Measurements from ENCODE around the gene CHPF. TPM values are rescaled to one million over a fixed set of nuclear protein-coding genes. Genes with fewer than 3 reads are reported as not detected.
A peak's percentile ranks its signal among the peaks of the same experiment; 100 is the strongest.

CHPF gene, protein sequence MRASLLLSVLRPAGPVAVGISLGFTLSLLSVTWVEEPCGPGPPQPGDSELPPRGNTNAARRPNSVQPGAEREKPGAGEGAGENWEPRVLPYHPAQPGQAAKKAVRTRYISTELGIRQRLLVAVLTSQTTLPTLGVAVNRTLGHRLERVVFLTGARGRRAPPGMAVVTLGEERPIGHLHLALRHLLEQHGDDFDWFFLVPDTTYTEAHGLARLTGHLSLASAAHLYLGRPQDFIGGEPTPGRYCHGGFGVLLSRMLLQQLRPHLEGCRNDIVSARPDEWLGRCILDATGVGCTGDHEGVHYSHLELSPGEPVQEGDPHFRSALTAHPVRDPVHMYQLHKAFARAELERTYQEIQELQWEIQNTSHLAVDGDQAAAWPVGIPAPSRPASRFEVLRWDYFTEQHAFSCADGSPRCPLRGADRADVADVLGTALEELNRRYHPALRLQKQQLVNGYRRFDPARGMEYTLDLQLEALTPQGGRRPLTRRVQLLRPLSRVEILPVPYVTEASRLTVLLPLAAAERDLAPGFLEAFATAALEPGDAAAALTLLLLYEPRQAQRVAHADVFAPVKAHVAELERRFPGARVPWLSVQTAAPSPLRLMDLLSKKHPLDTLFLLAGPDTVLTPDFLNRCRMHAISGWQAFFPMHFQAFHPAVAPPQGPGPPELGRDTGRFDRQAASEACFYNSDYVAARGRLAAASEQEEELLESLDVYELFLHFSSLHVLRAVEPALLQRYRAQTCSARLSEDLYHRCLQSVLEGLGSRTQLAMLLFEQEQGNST
- total RNA-seq (2014; rRNA removed; shearing (Covaris generic)): 139 and 161 TPM in 2 replicates

- DNase-seq (ENCODE audit: low spot score): peak; percentile 97
Measured at GRCh38 chr2:219543596-219544358, at the start of gene CHPF, which contains the start of gene TMEM198. Gene CHPF, minus strand, starts transcription at chr2:219543809. Its CDS starts 271 bp downstream, at chr2:219543538. Gene TMEM198, plus strand, starts transcription at chr2:219544028. Its CDS starts 700 bp downstream, at chr2:219544728.

DNA sequence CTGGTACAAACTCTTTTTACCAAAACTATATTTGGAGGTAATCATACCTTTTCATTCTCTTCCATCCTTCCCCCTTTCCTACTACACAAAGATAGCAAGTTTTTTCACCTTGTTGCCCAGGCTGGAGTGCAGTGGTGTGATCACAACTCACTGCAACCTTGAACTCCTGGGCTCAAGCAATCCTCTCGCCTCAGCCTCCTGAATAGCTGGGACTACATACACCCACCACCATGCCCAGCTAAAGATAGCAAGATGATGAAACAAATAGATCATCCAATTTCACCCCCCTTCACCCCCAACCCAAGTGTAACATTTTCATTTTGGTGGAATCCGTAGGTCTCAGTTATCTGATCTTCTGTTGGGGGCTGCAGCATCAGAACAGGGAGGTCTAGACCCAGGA, 49.5 kb upstream of the CHPF start:
- DNase-seq (ENCODE audit: low spot score): no peak

GRCh38 chr2:219592736-219593135, 49.1 kb upstream of the CHPF start:
- DNase-seq (ENCODE audit: low spot score): no peak

- DNase-seq (ENCODE audit: low spot score): no peak
Measured at GRCh38 chr2:219591091-219591490, 47.5 kb upstream of the CHPF start.

DNA sequence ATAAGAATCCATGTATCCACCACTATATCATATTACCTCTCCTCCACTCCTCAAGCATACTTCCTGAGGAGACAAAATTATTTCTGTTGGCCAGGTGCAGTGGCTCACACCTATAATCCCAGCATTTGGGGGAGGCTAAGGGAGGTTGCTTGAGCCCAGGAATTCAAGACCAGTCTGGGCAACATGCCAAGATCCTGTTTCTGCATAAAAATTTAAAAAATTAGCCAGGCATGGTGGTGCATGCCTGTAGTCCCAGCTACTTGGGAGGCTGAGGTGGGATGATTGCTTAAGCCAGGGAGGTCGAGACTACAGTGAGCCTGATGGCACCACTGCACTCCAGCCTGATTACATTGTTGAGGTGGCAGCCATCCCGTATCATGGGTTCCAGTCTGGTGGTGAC, 37.7 kb upstream of the CHPF start:
- no peak for DNase-seq (ENCODE audit: low spot score)

GRCh38 chr2:219578811-219579613, 35.4 kb upstream of the CHPF start:
- DNase-seq (ENCODE audit: low spot score): no peak

DNA sequence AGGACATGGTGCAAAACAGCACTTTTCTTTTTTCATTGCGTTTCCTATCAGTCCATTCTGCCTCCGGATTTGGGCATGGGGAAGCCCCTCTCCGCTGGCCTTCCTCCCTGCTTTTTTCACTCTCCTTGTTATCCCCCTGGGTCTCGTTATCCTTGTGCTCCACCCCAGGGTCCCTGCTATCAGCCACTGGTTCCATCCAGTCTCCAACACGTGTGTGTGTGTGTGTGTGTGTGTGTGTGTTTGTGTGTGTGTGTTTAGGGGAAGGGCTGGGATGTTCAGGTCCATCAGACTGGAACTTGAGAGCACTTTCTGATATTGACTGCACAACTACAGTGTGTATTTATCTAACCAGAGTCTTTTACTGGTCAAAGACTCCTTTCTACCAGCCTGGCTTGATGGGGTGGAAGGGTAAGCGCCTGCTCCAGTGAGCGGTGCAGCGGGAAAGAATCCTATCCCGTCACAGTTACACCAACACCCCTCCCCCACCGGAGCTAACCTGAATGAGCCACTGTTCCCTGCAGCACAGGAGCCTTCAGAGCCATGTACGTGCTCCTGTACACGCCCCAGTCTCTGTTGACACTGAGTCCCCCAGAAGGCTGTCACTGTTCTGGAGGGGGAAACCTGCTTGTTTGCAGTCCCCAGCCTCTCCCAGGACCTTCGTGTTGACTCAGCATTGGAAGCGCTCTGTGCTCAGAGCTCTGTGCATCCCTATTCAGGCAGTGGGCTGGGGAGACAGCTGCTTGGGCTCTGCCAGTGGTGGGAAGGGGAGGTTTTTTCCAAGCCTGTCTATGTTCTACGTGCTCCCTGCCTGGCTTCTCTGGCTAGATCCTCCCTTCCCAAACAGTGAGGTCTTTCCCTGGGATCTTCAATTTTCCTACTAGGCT, 33.1 kb upstream of the CHPF start:
- DNase-seq (ENCODE audit: low spot score): no peak

DNA sequence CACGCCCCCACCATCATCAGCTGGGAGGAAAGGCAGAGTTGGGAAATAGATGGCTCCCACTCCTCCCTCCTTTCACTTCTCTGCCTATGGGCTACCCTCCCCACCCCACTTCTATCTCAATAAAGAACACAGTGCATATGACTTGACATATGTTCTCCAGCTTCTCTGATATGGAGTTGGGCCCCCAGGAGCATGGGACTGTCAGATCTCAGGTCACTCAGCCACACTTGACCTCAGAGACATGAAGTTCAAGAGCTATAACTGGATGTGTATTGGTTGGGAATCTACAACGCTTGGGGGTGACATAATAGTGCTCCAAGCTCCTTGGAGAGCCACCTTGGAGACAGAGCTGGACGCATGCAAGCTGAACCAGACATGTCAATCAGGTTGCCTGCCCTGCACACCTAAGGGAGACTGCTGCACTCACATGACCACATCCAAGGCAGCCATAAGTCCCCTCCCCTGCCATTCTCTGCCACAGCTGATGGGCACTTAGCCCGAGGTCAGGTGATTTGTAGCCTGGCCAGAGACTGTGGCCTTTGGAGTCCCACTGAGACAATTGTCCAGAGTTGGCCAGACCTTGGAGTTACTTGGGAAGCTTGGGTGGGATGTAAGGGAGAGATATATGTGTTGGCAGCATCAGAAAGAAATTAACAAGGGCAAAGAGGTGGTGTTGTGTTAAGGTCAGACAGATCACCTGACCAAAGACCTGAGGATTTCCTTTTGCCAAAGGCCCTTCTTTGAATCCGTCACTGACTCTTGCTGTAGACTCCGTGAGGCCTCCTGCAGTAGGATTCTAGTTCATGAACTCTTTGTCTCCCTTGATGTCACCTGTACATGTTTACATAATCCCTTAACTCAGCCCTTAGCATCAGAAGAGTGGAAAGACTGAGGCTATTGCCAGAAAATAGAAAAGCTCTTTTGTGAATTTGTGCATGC, 32.2 kb upstream of the CHPF start:
- DNase-seq (ENCODE audit: low spot score): no peak

GRCh38 chr2:219574484-219575311, 31.1 kb upstream of the CHPF start:
- no peak for DNase-seq (ENCODE audit: low spot score)

DNA sequence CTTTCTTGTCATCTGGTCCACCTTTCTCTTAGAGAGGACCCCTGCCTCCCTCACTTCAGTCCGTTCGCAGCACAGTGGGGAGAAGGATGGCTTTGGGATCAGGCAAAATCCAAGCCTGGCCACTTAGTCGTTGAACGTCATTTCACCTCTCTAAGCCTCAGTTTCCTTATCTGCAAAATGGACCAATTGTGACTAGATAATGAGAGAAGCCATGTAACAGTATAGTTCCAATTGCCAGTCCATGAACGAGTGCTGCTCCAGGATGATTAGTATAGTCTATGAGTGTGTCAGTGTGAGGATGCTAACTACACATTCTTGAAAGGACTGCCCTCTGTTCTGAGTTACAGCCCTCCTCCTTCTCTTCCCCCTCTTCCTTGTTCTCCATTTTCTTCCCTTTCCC, 29.6 kb upstream of the CHPF start:
- no peak for DNase-seq (ENCODE audit: low spot score)

GRCh38 chr2:219572237-219573001, 28.8 kb upstream of the CHPF start, which contains the start of gene INHA:
Gene INHA, plus strand, starts transcription at chr2:219572310. Its CDS starts 65 bp downstream, at chr2:219572375.
- no peak for DNase-seq (ENCODE audit: low spot score)

GRCh38 chr2:219571311-219572236, 28.0 kb upstream of the CHPF start, which contains the start of gene OBSL1:
Gene OBSL1, minus strand, starts transcription at chr2:219571539. Its CDS starts 307 bp downstream, at chr2:219571232.
- DNase-seq (ENCODE audit: low spot score): peak; percentile 70

DNA sequence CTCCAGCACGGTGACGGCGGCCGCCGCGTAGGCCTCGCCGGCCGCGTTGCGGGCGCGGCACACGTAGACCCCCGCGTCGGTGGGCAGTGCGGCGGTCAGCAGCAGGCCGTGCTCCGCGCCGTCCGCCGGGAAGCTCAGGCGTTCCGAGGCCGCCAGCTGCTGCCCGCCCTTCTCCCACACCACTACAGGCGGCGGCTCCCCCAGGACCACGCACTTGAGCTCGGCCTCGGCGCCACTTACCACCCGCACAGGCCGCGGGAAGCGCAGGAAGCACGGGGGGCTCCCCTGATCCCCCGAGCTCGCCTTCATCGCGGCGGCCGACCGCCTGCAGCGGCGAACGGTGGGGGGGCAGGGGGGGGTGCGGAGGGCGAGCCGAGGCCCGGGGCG, 27.3 kb upstream of the CHPF start:
- DNase-seq (ENCODE audit: low spot score): no peak

DNA sequence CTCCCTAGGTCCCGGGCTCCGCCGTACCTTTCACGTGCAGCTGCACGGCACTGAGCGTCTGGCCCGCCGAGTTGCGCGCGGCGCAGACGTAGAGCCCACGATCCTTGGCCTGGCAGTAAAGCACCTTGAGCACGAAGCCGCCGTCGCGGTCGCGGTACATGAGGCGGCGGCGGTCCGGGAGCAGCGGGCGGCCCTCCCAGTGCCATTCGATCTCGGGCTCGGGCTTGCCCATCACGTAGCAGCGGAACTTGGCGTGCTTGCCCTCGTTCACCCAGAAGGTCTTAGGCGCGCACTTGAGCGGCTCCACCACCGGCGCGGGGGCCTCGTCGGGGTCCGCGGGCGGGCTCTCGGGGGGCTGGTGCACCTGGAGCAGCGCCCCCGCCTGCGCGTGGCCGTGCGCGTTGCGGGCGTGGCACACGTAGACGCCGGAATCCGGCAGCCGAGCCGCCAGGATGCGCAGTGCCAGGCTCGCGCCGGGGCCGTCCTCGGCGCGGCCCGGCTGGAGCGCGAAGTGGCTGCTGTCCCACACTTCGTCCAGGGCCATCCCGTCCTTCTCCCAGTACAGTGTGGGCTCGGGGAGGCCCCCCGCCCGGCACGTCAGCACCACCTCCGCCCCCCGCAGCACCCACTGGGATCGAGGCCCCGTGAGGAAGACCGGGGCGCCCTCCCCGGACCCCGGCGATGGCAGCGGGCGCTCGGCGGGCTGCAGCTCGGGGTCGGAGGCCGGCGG, 26.8 kb upstream of the CHPF start:
- DNase-seq (ENCODE audit: low spot score): no peak

DNA sequence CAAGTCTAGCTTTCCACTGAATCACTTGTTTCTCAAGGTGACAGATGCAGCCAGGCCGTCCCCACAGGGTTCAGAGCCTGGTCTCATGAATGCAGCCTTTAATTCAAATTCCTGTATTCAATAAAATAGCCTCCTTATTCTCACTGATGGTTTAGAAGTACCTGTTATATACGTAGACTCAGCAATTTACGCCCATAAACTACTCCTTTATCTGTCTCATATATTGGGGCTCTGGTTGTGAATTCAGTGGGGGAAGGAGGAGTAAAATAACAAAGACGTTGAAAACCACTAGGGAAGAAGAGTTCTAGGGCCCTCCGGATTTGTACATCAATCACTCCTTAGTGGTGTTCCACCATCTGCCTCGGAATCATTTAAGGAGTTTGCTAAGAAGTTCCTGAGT, 26.0 kb upstream of the CHPF start:
- no peak for DNase-seq (ENCODE audit: low spot score)

All from A172 (cell line).